H1 (cell line): ENCODE results near the gene GTF3C2. TPM values are rescaled to one million over a fixed set of nuclear protein-coding genes. Genes with fewer than 3 reads are reported as not detected.

Source experiments
- CTCF ChIA-PET: fragments of 300-600 bp; sonication (Branson Sonifier 250); formaldehyde crosslinking; loops from one replicate; lab custom pipeline; 2021; ENCODE audit not compliant: partially characterized antibody; lab: Charles Lee
- POLR2A ChIA-PET: fragments of 300-600 bp; sonication (Branson Sonifier 250); formaldehyde crosslinking; loops from one replicate; lab custom pipeline; 2021; ENCODE audit warnings: inconsistent platforms; ENCODE audit not compliant: partially characterized antibody; lab: Charles Lee
- DNase-seq, 2 experiments: peaks; one replicate each; pipeline versions ENCODE4 v3.0.0 to v3.0.0-alpha.2; 2010 to 2022; ENCODE audit warnings: low spot score in 2 of 2, low read depth in 1 of 2, mixed read lengths in 1 of 2
- FAIRE-seq: peaks from 2 replicates; lab custom pipeline; 2011; peaks lifted over from hg19 to GRCh38; lab: Jason Lieb, UNC
- H2AFZ ChIP-seq: 2 replicates; pipeline ENCODE4 v1.8.1; 2012; ENCODE audit warnings: low read length, inconsistent platforms
- H2AK5ac ChIP-seq: 2 replicates; pipeline ENCODE4 v1.6.1; 2013; ENCODE audit warnings: low read depth, low read length
- H2BK120ac ChIP-seq: replicated peaks from 2 replicates; pipeline ENCODE3; 2013; ENCODE audit warnings: low read depth, low read length, inconsistent platforms
- H2BK12ac ChIP-seq: 2 replicates; pipeline ENCODE4 v1.6.1; 2013; ENCODE audit warnings: low read depth, low read length
- H2BK15ac ChIP-seq: 2 replicates; pipeline ENCODE4 v1.6.1; 2013; ENCODE audit warnings: low read length
- H2BK20ac ChIP-seq: 2 replicates; pipeline ENCODE4 v1.6.1; 2013; ENCODE audit warnings: low read length
- H2BK5ac ChIP-seq: 2 replicates; pipeline ENCODE4 v1.6.1; 2013; ENCODE audit warnings: low read depth, low read length
- H3K14ac ChIP-seq: 2 replicates; pipeline ENCODE4 v1.6.1; 2013; ENCODE audit warnings: inconsistent platforms; ENCODE audit not compliant: insufficient read length
- H3K18ac ChIP-seq: 2 replicates; pipeline ENCODE4 v1.6.1; 2013; ENCODE audit warnings: low read length; ENCODE audit errors: extremely low read depth
- H3K23ac ChIP-seq: 2 replicates; pipeline ENCODE4 v1.6.1; 2013; ENCODE audit warnings: inconsistent platforms; ENCODE audit not compliant: insufficient read length
- H3K23me2 ChIP-seq: 2 replicates; pipeline ENCODE4 v1.6.1; 2013; ENCODE audit warnings: low read depth, low read length
- H3K27ac ChIP-seq: 2 replicates; pipeline ENCODE4 v1.6.1; 2011; ENCODE audit warnings: low read depth, low read length, inconsistent platforms
- H3K27me3 ChIP-seq, 4 experiments: replicated peaks in 1 of 4; 1 replicate in 1 of 4; 2 replicates in 3 of 4; pipeline versions ENCODE4 v1.6.1 to v1.8.1; 2011 to 2013; ENCODE audit warnings: low read length in 3 of 4, mild to moderate bottlenecking in 3 of 4, inconsistent platforms in 2 of 4, mixed read lengths in 2 of 4, moderate library complexity in 1 of 4; ENCODE audit not compliant: control insufficient read depth in 3 of 4, insufficient read depth in 3 of 4; ENCODE audit errors: extremely low read depth in 1 of 4
- H3K36me3 ChIP-seq, 4 experiments: 2 replicates each; pipeline versions ENCODE4 v1.6.1 to v1.8.1; 2011 to 2013; ENCODE audit warnings: mild to moderate bottlenecking in 4 of 4, low read length in 3 of 4, moderate library complexity in 2 of 4, control low read depth in 1 of 4, inconsistent platforms in 1 of 4; ENCODE audit not compliant: insufficient read depth in 4 of 4, control insufficient read depth in 2 of 4
- H3K4ac ChIP-seq: replicated peaks from 2 replicates; pipeline ENCODE3; 2013; ENCODE audit warnings: low read length, low read depth, mixed read lengths, inconsistent platforms; ENCODE audit not compliant: insufficient read length
- H3K4me1 ChIP-seq, 4 experiments: replicated peaks in 1 of 4; 1 replicate in 1 of 4; 2 replicates in 3 of 4; pipeline versions ENCODE4 v1.6.1 to v1.8.1; 2011 to 2013; ENCODE audit warnings: low read length in 3 of 4, inconsistent platforms in 2 of 4, mixed read lengths in 1 of 4; ENCODE audit not compliant: insufficient read depth in 4 of 4, control insufficient read depth in 3 of 4
- H3K4me2 ChIP-seq, 2 experiments: 2 replicates each; pipeline versions ENCODE4 v1.6.1 to v1.8.1; 2011 to 2013; ENCODE audit warnings: low read depth in 2 of 2, low read length in 2 of 2, control low read depth in 1 of 2, inconsistent platforms in 1 of 2, mild to moderate bottlenecking in 1 of 2; ENCODE audit not compliant: insufficient read depth in 1 of 2
- H3K4me3 ChIP-seq, 4 experiments: fragments of 200-600, 300-600 bp in 1 of 4; sonication (generic), shearing (Covaris generic), sonication (Bioruptor Twin) in 1 of 4; 2 replicates each; pipeline versions ENCODE4 v1.5.1 to v1.8.1; 2011 to 2016; ENCODE audit warnings: low read length in 4 of 4, low read depth in 3 of 4, control low read depth in 2 of 4, inconsistent platforms in 2 of 4, mild to moderate bottlenecking in 2 of 4, mixed read lengths in 1 of 4, moderate library complexity in 1 of 4; ENCODE audit not compliant: insufficient read depth in 2 of 4; ENCODE audit errors: extremely low read depth in 1 of 4
- H3K56ac ChIP-seq: replicated peaks from 2 replicates; pipeline ENCODE3; 2013; ENCODE audit warnings: low read depth, mild to moderate bottlenecking, mixed read lengths, low read length, inconsistent platforms; ENCODE audit not compliant: insufficient read length
- H3K79me1 ChIP-seq: 2 replicates; pipeline ENCODE4 v1.6.1; 2013; ENCODE audit warnings: low read depth, low read length, control low read depth
- H3K79me2 ChIP-seq, 2 experiments: 2 replicates each; pipeline versions ENCODE4 v1.6.1 to v1.8.1; 2012 to 2013; ENCODE audit warnings: low read length in 2 of 2, mild to moderate bottlenecking in 2 of 2, inconsistent platforms in 1 of 2; ENCODE audit not compliant: insufficient read depth in 2 of 2, control insufficient read depth in 1 of 2
- H3K9ac ChIP-seq, 4 experiments: replicated peaks in 1 of 4; 1 replicate in 1 of 4; 2 replicates in 3 of 4; pipeline versions ENCODE4 v1.6.1 to v1.8.1; 2011 to 2013; ENCODE audit warnings: low read depth in 3 of 4, low read length in 3 of 4, control low read depth in 2 of 4, mild to moderate bottlenecking in 2 of 4, moderate library complexity in 2 of 4, inconsistent platforms in 1 of 4; ENCODE audit errors: extremely low read depth in 1 of 4
- H3K9me3 ChIP-seq, 2 experiments: 2 replicates each; pipeline versions ENCODE4 v1.6.1 to v1.8.1; 2012 to 2013; ENCODE audit warnings: mild to moderate bottlenecking in 2 of 2, moderate library complexity in 2 of 2, control low read depth in 1 of 2, inconsistent platforms in 1 of 2, low read depth in 1 of 2, low read length in 1 of 2, mixed read lengths in 1 of 2; ENCODE audit not compliant: insufficient read depth in 2 of 2
- H4K20me1 ChIP-seq, 2 experiments: replicated peaks in 1 of 2; 2 replicates each; pipeline versions ENCODE3 to v1.8.1; 2011 to 2013; ENCODE audit warnings: inconsistent platforms in 2 of 2, low read length in 2 of 2, mild to moderate bottlenecking in 1 of 2; ENCODE audit not compliant: insufficient read depth in 2 of 2, control insufficient read depth in 1 of 2
- H4K5ac ChIP-seq: 2 replicates; pipeline ENCODE4 v1.6.1; 2013; ENCODE audit warnings: low read length, low read depth, mixed read lengths, inconsistent platforms; ENCODE audit not compliant: insufficient read length
- H4K8ac ChIP-seq: 2 replicates; pipeline ENCODE4 v1.8.0; 2013; ENCODE audit warnings: mild to moderate bottlenecking, moderate library complexity, low read length, inconsistent platforms; ENCODE audit not compliant: insufficient read depth; ENCODE audit errors: extremely low read depth
- H4K91ac ChIP-seq: replicated peaks from 2 replicates; pipeline ENCODE3; 2013; ENCODE audit warnings: low read length, mixed read lengths, inconsistent platforms; ENCODE audit not compliant: insufficient read length
- ATF3 ChIP-seq: IDR thresholded peaks from 2 replicates; pipeline ENCODE4 v1.6.1; 2011; ENCODE audit warnings: low read depth, mild to moderate bottlenecking, low read length; ENCODE audit not compliant: insufficient read depth
- BACH1 ChIP-seq: IDR thresholded peaks from 2 replicates; pipeline ENCODE4 v1.6.1; 2012; ENCODE audit warnings: low read length, improper control_type of control experiment
- CBX5 ChIP-seq: fragments of 300-800, 300-1000 bp; sonication (generic); IDR thresholded peaks from 2 replicates; pipeline ENCODE4 v1.7.1; 2016; ENCODE audit warnings: antibody characterized with exemption, low read length, low read depth
- MAFK ChIP-seq: IDR thresholded peaks from 2 replicates; pipeline ENCODE4 v1.6.1; 2012; ENCODE audit warnings: low read depth, mild to moderate bottlenecking, improper control_type of control experiment, low read length
- RAD21 ChIP-seq, 2 experiments: IDR thresholded peaks in 1 of 2; conservative IDR thresholded peaks in 1 of 2; 2 replicates each; pipeline ENCODE4 v1.6.1; 2011; ENCODE audit warnings: low read depth in 2 of 2, low read length in 2 of 2, improper control_type of control experiment in 1 of 2, inconsistent platforms in 1 of 2, mild to moderate bottlenecking in 1 of 2, moderate library complexity in 1 of 2
- RNF2 ChIP-seq: fragments of 200-900, 300-1000 bp; sonication (generic); IDR thresholded peaks from 2 replicates; pipeline ENCODE4 v1.7.1; 2016; ENCODE audit warnings: borderline replicate concordance, low read depth, mild to moderate bottlenecking, antibody characterized with exemption, low read length; ENCODE audit not compliant: poor library complexity, severe bottlenecking; ENCODE audit errors: missing control alignments
- SUZ12 ChIP-seq: fragments of 200-600 bp; sonication (generic); IDR thresholded peaks from 2 replicates; pipeline ENCODE4 v1.6.1; 2012; ENCODE audit warnings: mild to moderate bottlenecking, inconsistent platforms, low read length, moderate library complexity, mixed read lengths
- TBP ChIP-seq: IDR thresholded peaks from 2 replicates; pipeline ENCODE4 v1.6.1; 2011; ENCODE audit warnings: low read depth, low read length, improper control_type of control experiment
- WGBS, 2 experiments: shearing (Covaris generic) in 1 of 2; methylation state at CpG; one replicate each; pipeline versions ENCODE4 v1.1.6 to v1.1.7; 2013 to 2015; ENCODE audit warnings: low lambda C conversion rate in 2 of 2, mixed read lengths in 2 of 2, inconsistent platforms in 1 of 2, low coverage in 1 of 2, missing lambda C conversion rate in 1 of 2; ENCODE audit not compliant: insufficient replicate concordance in 2 of 2, insufficient coverage in 1 of 2, insufficient read length in 1 of 2; ENCODE audit errors: extremely low coverage in 1 of 2, missing lambda C conversion rate in 1 of 2; 5-methylcytosine and 5-hydroxymethylcytosine counted together
- polyA plus RNA-seq, 7 experiments: library from polyadenylated mRNA; depleted of rRNA in 3 of 7; stranded (reverse) in 5 of 7; unstranded in 2 of 7; fragments of >200 nt in 5 of 7; fragments of 200-250 nt in 2 of 7; gene quantifications; 1 replicate in 5 of 7; 2 replicates in 1 of 7; 4 replicates in 1 of 7; pipeline versions ENCODE4 v1.2.1 to v1.2.3, GENCODE V29; 2011 to 2013; ENCODE audit warnings: missing spikeins in 2 of 7, mixed read lengths in 2 of 7
- total RNA-seq: library from RNA; stranded (reverse); fragmentation: NEBNext Ultra II Directional; extraction: Animal tissue kit (Norgen Biotek cat#: 25700); gene quantifications from 2 replicates; pipeline ENCODE4 v1.2.1, GENCODE V29; 2021

Gene GTF3C2
- total and polyA plus RNA-seq, 2 of the 8 experiments (the other 6 are each of a cell fraction or from before 2014, with no cell fraction given) = 118 to 127 TPM

GRCh38 chr2:27282892-27283291 lies 73.7 kb downstream of the GTF3C2 start:
- Histone ChIP-seq H4K91ac (peak overlapping the region; percentile 93), H4K8ac (peak overlapping the region; percentile 93; the same call in 1 of the 2 replicates), H3K27me3 (peaks cover 0 to 4% (median 0%) of the 10 kb centered on the region in 4 experiments; a peak in 1 of 7 replicates), H3K79me2 (no peaks in the 10 kb centered on the region), H3K23me2 (peaks cover 3% of the 10 kb centered on the region), H3K18ac (peak overlapping the region; percentile 95), H3K36me3 (no peaks in the 10 kb centered on the region), H3K9ac (peak overlapping the region in 2 of 4 experiments; percentile 22 to 50; a peak in 3 of 7 replicates), H2BK12ac (peak overlapping the region; percentile 99), H3K56ac (no peak overlapping the region), H3K14ac (no peak overlapping the region), H3K27ac (no peak overlapping the region), H4K20me1 (no peaks in the 10 kb centered on the region), H3K4me3 (peak overlapping the region; percentile 1 to 43 (median 35); a peak in 7 of 8 replicates), H3K4me2 (peak overlapping the region; percentile 70 to 76), H2AFZ (peak overlapping the region; percentile 27; the same call in 1 of the 2 replicates), H2AK5ac (peak overlapping the region; percentile 75; the same call in 1 of the 2 replicates), H2BK120ac (peak overlapping the region; percentile 80), H3K9me3 (no peaks in the 10 kb centered on the region), H4K5ac (peak overlapping the region; percentile 22), H3K4me1 (peaks cover 4 to 18% (median 13%) of the 10 kb centered on the region in 4 experiments), H2BK20ac (peak overlapping the region; percentile 96), H2BK5ac (peak overlapping the region; percentile 97), H3K79me1 (no peaks in the 10 kb centered on the region), H3K4ac (no peak overlapping the region), H2BK15ac (peak overlapping the region; percentile 96), H3K23ac (no peak overlapping the region)
- FAIRE-seq = no peak
- WGBS, 2 experiments = 60% methylated on average over 5 of the region's 5 CpGs; no CpG with 5 or more reads in 1 of the 2 experiments
- CTCF ChIA-PET = interaction anchor here (1.2 to 20.2 kb wide), 12 partner anchors 10 to 108 kb away, joined by 3 to 413 read pairs (median 44); partner anchors contain the start of gene SLC30A3
- DNase-seq = no peak
- POLR2A ChIA-PET = interaction anchor here (1.0 to 11.9 kb wide), 15 partner anchors 10 to 117 kb away, joined by 3 to 149 read pairs (median 7); partner anchors contain the start of genes ATRAID, GTF3C2, MPV17 and SLC30A3
- TF ChIP-seq RNF2 (no peak), MAFK (peak; percentile 56; the same call in 1 of the 2 replicates), TBP (no peak), ATF3 (no peak), CBX5 (no peak), SUZ12 (no peak), BACH1 (peak; percentile 37; the same call in 1 of the 2 replicates), RAD21 (IDR thresholded peaks at IDR 0.05 in 1 of 2, conservative IDR thresholded peaks at IDR 0.05 in 1 of 2; ENCODE audit: low read depth in 2 of 2, low read length in 2 of 2) (no peak)
